ENCODE measurements around the gene PTPN13.

PTPN13 gene

DNA sequence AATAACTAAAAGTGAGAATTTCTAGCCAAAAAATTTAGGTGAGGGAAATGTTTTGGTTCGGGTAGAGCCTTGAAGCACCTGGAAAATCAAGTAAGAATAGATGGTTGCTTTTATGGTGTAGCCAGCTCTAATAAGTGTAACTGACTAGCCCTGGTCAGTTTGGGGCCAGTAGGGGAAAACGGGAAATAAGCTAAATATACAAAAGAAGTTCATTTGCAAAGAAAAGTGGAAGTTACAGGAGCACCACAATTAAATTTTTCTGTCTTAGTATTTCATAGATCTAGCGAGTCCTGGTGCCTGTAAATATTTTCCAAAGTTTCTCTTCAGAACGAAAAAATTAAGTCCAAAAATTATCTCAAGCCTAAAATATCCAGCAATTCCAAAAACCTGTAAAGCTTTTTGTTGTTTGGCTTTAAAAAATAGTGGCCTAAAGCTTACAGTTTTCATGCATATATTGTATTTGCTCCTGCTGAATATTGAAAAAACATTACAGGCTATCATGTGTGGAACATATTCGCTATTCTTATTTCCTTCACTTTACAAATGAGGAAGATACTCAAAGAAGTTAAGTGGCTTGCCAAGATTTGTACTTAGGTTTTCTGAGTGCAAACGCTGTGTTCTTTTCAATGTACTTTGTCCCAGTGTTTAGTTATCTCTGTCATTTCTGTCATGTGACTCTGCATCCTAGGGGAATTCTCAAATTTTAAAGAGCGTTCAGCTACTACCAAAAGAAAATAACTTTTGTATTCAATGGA, 7.3 kb upstream of the PTPN13 start:
- in situ Hi-C loops (cut with MboI; ENCODE audit: low sequenced_read_pairs), result no loop called here

DNA sequence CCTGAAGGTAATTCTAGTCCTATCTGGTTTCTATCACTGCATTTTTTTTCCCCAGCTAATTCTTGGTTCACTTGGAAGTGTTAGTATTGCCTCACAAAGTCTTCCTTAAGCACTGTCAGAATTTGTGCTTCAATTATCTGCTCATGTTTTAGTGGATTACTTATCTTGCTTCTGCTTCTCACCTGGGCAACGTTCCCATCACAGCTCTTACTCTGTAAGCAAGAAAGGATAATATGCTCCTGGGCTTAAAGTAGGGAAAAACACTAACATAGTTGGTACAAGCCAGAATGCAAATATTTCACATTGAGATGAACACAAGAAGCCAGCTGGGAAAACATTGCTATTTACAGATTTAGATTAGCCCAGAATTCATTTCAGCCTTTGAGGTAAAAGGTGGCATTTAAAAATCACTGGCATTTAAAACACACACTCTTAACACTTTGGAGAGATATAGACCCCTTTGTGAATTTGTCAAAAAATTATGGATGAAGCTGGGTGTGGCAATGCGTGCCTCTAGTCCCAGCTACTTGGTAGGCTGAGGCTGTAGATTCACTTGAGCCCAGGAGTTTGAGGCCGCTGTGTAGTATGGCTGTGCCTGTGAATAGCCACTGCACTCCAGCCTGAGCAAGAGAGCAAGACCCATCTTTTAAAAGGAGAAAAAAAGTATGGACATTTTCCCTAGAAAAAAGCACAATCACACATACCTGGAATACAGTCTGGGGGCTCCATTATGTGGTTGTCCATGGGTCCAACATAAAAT, 6.6 kb upstream of the PTPN13 start:
- in situ Hi-C loops (cut with MboI; ENCODE audit: low sequenced_read_pairs), result no loop called here

DNA sequence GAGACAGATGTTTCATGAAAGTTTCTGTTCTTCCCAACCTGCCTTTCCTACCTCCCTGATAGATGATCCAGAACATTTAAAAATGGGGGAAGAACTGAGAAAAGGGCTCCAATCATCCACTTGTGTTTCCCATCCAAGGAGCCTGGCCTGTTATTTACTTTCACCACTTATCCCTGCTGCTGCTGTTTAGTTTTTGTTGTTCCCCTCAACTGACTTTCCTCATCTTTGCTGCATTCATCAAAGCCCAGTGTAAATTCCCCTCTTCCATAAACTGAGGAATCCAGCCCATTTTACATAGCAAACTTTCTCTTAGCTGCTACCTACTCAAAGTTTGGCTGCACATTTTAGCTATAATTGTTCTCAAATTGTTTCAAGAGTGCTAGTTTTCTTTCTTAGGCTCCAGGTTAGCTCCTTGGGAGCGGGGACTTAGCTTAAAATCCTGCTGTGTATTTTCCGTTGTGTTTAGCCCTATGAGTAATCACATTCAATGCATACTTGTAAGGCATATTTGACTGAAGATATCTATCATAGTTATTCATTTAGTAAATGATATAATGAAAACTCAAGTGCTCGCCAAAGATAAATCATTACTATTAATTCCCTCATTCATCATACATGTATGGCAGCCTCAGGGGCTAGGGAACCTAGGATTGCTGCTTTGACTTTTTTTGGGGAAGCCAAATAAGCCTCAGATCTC, 1.4 kb upstream of the PTPN13 start:
- in situ Hi-C loops (cut with MboI; ENCODE audit: low sequenced_read_pairs), result no loop called here

GRCh38 chr4:86594559-86595425, 677 bp downstream of the PTPN13 start:
- in situ Hi-C loops (cut with MboI; ENCODE audit: low sequenced_read_pairs), result no loop called here

DNA sequence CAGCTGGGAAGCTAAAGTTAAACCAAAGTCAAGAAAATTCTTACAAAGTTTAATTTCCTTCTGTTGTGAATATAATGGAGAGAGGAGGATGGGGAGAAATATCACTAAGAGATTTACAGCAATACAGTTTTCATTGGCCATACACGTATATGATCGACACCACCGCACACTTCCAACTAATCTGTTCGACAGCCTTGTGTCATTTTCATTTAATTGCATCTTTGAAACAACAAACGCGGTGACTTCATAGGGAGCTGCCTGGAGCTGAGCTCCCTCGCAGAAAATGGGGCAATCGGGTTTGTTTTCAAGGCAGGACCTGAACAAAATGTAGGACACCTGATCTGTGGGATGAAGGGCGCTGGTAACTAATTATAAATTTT, 1.3 kb downstream of the PTPN13 start:
- in situ Hi-C loops (cut with MboI; ENCODE audit: low sequenced_read_pairs), result no loop called here

- in situ Hi-C loops (cut with MboI; ENCODE audit: low sequenced_read_pairs), result no loop called here
Measured at GRCh38 chr4:86596807-86597206, 2.7 kb downstream of the PTPN13 start.

- in situ Hi-C loops (cut with MboI; ENCODE audit: low sequenced_read_pairs), result no loop called here
Measured at GRCh38 chr4:86600007-86600653, 6.0 kb downstream of the PTPN13 start.

DNA sequence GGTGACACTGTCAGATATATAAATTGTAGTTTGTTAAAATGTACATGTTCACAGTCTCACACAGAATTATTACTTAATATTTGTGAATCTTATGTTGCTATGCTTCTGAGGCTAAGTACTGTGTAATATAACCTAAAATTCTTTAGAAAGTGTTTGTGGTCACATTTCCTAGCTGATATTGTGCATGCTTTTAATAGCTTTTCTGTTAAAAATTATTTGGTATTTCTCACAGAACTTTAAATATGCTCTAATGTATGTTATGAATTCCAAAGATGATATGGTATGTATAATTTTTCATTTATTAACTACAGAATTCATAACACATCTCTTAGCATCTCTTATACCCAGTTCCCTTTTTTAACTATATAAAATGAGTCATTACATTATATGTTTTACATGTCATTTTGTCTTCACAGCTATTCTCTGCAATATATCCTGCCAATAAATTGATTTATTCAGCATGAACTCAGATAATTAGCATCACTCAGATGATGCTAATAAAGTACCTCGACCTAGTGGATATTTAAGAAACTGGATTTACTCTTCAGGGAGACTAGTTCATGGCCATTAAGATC, 9.3 kb downstream of the PTPN13 start:
- in situ Hi-C loops (cut with MboI; ENCODE audit: low sequenced_read_pairs), result no loop called here

DNA sequence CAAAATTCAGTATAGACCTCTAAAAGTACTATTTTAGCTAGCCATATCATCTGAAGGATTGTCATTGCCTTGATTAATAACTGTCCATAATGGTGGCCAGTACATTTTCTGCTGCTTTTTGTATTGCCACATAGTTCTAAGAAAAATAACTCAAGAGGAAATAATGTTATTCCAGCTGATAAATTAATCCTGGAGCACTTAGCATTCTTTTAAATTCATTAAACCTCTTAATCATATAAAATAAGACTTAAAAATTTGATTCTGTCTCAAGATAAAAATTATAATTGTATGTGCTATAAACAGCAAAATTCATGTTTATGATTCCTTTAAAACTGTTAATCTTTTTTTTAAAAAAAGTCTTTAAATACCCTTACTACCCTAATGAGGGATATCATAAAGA, 12.7 kb downstream of the PTPN13 start:
- in situ Hi-C loops (cut with MboI; ENCODE audit: low sequenced_read_pairs), result no loop called here

DNA sequence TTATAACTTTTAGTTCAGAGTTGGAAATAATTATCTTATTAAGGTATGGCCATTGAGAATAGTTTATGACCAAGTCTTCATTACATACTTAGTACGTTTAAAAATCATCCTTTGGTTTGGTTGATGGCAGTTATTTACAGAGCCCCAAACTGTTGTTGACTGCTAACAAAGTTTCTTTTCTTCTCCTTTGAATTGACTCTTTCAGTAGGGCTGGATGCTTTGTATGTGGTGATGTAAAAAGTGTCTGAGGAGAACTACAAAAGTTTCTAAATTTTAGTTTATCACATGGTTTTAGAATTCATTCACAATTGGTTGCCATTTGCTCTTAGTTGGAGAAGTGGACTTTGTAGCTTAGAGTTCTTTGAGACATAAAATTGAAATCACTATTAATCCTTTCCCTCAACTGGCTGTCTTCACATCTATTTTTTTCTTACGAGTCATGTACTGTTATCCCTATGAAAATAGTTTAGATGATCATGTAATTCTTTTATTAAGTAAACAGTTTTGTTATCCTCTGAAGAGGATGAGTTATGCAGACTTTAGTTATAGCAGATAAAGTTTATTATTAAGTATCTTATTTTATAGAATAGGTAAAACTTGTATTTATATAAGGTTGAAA, 14.8 kb downstream of the PTPN13 start:
- in situ Hi-C loops (cut with MboI; ENCODE audit: low sequenced_read_pairs), result no loop called here

GRCh38 chr4:86611757-86612156, 17.6 kb downstream of the PTPN13 start:
- in situ Hi-C loops (cut with MboI; ENCODE audit: low sequenced_read_pairs), result no loop called here

DNA sequence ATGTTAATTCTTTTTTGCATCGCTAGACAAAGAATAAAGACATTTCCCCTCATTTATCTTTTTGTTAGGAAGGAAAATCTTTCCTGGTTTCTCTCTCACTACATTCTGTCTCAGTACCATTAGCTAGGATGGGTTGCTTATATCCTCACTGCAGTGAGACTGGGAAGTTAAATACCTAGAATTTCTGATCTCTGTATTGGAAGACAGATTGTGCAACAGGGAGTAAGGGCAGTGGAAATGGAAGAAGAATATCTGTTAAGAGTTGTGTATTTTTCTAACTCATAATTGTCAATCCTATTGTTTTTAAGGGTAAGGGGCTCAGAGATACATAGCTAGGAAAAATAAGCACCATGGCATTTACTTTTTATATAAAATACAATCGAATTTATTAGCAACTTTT, 19.6 kb downstream of the PTPN13 start:
- in situ Hi-C loops (cut with MboI; ENCODE audit: low sequenced_read_pairs), result no loop called here

DNA sequence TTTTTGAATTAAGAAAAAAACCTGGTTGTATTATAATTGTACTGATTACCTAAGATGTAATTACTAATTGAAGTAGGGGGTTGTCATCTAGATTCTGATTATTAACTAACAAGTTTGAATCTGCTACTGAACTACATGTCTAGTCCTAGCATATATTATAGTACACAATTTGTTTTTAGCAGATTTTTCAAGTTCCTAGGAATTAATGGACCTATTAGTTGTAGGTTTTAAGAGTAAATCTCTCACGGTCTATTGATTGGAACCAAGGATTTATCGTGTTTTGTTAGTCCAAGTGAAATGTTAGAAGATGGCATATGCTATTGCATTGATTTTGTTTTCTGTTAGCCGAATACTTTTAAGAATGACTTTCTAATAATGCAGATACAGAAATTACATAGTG, 20.8 kb downstream of the PTPN13 start:
- in situ Hi-C loops (cut with MboI; ENCODE audit: low sequenced_read_pairs), result no loop called here

DNA sequence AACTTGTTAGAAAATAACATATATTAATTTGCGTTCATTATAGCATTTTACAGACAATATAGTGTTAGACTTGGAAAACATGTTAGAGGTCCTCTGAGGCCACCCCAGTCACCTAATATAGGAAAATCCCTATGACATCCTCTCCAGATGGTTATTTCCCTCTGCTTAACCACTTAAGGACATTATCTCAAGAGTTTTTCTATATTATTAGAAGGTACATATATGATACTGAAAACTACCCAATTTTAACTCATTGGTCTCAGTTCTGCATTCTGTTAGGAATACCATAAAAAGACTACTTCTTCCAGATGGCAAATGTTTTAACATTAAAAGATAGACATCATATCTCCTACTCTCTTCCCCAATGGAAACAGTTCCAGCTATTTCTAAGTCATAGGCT, 21.4 kb downstream of the PTPN13 start:
- in situ Hi-C loops (cut with MboI; ENCODE audit: low sequenced_read_pairs), result no loop called here

- in situ Hi-C loops (cut with MboI; ENCODE audit: low sequenced_read_pairs), result no loop called here
Measured at GRCh38 chr4:86619656-86620055, 25.5 kb downstream of the PTPN13 start.

DNA sequence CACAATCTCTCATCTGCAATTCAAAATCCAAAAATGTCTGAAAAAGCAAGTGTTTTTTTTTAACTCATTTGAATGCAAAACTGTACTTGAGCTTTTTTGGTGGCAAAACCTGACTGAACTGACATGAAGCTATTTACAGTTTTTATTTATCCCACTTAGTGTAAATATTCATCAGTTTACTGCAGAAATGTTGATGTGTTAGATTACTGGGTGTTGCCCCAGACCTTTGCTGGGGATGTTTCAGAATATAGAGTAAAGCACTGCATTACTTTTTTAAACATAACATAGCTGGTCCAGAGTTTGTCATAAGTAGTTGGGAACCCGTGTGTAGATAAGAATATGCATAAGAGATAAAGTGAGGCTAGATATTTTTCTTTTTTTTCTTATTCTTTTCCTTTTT, 27.3 kb downstream of the PTPN13 start:
- in situ Hi-C loops (cut with MboI; ENCODE audit: low sequenced_read_pairs), result no loop called here

- in situ Hi-C loops (cut with MboI; ENCODE audit: low sequenced_read_pairs), result no loop called here
Measured at GRCh38 chr4:86626066-86626465, 32.0 kb downstream of the PTPN13 start.

DNA sequence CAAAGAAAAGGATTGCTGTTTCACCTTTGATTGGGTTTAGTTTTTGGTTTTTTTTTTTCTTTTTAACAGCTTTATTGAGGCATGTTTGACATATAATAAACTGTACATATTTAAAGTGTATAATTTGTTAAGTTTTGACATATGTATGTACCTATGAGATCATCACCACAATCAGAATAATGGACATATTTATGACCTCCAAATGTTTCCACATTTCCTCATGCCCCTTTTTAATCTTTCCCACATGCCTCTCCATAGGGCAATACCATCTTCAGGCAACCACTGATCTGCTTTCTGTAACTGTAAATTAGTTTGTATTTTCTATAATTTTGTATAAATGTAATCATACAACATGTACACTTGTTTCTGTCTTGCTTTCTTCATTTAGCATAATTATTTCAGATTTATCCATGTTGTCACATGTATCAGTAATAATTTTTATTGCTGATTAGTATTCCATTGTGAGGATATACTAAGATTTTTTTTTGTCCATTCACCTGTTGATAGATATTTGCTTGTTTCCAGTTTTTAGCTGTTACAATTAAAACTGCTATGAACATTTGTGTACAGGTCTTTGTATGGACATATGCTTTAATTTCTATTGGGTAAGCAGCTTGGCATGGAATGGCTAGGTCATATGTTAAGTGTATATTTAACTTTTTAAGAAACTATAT, 33.5 kb downstream of the PTPN13 start:
- in situ Hi-C loops (cut with MboI; ENCODE audit: low sequenced_read_pairs), result no loop called here

- in situ Hi-C loops (cut with MboI; ENCODE audit: low sequenced_read_pairs), result no loop called here
Measured at GRCh38 chr4:86630629-86631028, 36.5 kb downstream of the PTPN13 start.
